Activated gamma-delta T cell treated with Interleukin-2 at 50 U/mL for 16 hours (primary cell): Measurements from ENCODE around the gene SELPLG.
A peak's percentile ranks its signal among the peaks of the same experiment; 100 is the strongest.

Source experiments
- DNase-seq: peaks from one replicate; pipeline ENCODE4 v3.0.0-alpha.2; 2020

SELPLG gene

DNA sequence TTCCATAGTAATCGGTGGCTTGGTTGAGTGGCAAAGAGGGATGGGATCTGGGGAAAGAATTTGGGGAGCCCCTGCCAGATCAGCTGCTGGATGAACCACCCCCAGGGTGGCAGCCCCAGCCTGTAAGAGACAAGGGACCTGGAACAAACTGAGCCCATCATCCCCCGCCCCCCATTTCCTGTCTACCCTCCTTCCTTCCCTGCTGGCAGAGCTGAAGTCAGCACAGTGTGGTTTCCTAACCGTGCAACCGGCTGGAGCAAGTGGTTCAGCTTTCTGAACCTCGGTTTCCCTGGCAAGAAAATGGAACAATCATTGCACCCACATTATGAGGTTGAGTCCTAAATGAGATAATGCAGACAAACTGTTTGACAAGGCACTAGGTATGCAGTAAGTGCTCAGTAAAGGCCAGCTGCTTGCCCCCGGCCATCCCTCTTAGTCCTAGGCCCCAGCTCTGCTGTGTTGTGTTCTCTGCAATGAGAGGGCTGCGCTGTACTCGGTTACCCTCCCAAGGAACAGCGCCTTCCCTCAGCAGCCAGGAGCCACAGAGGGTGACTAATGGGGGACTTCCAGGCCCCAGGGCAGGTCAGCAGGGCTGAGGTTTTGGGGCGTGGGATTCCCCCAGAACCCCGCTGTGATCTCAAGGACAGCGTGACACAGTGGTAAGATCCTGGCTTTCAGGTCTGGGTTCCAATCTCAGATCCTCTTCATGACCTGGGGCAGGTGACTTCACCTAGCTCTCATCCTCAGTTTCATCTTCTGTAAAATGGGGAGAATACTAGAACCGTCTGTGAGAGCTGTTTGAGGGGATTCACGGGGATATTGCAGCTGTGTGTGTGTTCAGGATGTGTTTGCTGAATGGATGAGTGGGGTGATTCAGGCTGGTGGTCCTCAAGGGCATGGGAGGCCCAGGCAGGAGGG lies 16.5 kb downstream of the SELPLG start:
- DNase-seq = peak; percentile 63

DNA sequence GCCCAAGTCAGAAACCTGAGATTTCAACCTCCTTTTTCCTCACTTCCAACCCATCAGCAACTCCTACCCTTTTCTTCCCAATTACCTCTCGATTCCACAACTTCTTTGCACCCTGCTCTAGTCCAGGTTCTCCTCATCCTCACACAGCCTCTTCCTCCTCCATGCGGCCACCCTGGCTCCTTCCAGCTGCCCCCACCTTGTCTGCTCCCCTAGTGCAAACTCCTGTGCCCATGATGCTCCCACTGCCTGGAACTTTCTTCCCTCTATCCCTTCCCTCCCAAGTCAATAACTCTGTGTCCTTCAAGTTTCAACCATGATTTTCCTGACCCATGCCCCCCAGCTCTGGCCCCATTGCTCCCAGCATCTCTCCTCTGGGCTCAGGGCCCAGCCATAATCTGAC lies 17.3 kb downstream of the SELPLG start:
- no peak for DNase-seq

- no peak for DNase-seq
Measured at GRCh38 chr12:108615918-108616317, 17.8 kb downstream of the SELPLG start.

DNA sequence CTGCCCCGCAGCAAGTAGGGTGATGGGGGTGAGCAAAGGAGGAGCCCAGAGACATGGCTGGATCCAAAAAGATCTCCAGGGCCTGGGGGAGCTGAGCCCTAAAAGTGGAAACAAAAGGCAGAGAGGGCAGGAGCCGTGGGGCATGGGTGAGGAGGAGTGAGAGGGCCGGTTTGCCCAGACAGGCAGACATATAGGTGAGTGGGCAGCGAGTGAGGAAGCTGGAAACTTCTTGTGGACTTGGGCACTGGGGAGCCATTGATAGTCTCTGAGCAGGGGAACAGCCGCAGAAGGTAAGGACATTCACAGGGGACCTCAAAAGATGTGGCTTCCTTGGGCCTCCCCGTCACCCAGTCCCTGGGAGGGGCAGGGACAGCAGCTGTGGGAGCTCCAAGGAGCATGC lies 19.1 kb downstream of the SELPLG start:
- no peak for DNase-seq

- DNase-seq = no peak
Measured at GRCh38 chr12:108614041-108614440, 19.7 kb downstream of the SELPLG start.

- DNase-seq = no peak
Measured at GRCh38 chr12:108613548-108613947, 20.1 kb downstream of the SELPLG start.

GRCh38 chr12:108612788-108613282 lies 20.9 kb downstream of the SELPLG start:
- DNase-seq = no peak

DNA sequence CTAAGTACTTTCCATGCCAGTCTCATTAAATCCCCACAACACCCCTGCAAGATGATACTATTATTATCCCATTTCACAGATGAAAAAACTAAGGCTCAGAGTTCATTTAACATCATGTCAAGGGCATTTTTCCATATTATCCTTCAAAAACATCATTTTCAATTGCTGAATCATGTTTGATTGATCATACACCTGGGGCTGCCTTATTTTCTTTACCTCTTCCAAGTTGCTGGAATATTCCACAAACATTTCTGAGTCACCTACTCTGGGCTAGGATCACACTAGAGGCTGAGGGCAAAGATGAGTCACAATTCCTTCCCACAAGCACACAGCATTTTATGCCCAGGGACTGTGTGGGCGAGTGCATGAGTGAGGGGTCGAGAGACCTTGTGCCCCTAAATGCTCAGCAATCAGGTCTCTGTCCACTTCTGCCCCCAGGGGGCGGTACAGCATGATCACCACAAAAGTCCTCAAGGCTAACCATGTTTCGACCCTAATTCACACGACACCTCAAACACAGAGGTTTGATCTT lies 21.7 kb downstream of the SELPLG start:
- DNase-seq = peak; percentile 56

- no peak for DNase-seq
Measured at GRCh38 chr12:108610856-108611605, 22.7 kb downstream of the SELPLG start.

DNA sequence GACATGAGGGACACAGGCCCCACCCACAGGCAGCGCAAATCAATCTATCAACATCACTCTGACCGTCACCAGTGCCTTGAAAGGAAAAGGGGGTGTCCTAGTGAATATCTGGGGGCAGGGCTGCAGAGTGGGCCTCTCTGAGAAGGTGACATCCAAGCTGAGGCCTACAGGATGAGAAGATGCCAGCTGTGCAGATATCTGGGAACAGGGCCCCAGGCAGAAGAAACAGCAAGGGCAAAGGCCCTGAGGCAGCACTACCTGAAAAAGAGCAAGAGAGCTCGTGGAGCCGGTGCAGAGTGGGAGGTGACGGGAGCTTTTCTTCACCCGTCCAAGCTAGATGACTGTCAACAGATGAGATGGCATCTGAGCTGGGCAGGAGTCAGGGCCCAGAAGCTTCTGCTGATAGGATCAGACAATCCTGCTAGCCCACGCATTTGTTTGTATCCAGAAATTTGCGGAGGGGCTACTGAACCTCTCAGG lies 23.3 kb downstream of the SELPLG start:
- DNase-seq = no peak

DNA sequence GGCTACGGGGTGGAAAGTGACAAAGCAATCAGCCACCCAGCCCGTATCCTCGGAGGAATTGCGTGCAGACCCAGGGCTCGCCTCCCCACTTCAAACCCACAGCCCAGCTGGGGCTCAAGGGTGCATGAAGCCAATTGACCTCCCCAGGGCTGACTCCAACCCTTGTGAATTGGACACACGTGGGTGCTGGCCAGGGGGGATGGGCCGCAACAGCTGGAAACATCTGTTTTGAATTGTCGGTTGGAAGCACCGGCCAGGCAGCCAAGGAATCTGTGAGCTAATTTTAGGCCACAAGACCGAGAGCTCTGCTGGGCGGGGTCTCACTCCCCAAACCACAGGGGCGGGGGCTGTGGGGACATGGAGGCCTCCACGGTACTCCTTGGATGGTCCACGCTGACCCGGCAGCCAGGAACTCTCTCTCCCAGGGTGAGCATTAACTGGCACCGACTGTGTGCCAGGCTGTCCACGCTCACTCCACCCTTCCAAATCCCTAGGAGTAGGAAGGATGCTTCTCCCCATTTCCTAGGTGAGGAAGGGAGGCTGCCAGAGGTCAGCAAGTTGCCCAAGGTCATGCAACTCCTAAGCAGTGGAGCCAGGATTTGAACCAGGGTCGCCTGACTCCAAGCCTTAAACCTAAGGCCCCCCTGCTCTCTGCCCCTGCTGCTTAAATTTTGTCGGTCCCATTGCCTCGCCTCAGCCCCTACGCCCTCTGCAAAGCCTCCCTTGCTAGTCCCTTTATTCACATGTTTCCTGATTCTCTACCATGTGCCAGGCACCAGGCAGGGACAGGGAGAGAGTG lies 24.0 kb downstream of the SELPLG start:
- no peak for DNase-seq

DNA sequence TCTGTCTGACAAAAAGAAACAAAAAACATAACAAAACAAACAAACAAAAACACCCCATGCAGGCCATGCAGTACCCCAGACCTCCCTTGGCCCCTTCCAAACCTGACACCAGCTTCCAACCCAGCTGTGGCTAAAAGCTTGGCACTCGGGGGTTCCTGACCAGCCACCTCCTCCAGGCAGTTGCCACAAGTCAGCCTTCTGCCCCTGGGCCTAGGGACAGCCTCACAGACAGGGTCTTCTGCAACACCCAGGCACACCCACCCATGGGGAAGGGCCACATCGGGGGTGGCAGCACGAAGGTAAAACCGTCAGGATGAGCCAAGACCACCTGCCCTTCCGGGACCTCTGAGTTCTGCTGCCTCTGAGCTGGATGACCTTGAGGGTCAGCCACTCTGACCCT lies 25.1 kb downstream of the SELPLG start:
- DNase-seq = no peak

DNA sequence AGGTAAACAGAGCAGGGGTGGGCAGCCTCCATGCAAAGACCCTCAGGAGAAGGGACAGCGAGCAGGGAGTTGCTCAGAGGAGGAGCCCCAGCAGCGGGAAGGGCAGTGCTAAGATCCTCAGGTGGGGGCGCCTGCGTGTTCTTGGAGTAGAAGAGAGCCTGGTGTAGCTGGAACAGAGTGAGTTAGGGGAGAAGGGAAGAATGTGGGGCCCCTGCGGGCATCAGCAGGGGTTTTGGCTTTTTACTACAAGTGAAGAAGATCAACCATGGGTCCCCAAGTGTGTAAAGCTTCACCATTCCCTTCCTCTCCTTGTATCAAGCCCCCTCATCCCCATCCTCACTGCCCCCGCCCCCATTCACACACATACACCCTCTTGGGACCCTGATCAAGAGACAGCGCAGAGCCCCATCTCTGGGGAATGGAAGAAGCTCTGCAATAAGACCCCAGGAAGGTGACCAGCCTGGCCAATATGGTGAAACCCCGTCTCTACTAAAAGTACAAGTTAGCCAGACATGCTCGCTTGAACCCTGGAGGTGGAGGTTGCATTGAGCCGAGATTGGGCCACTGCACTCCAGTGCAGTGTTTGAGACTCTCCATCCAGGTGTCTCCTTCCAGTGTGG lies 25.6 kb downstream of the SELPLG start:
- DNase-seq = no peak

GRCh38 chr12:108606492-108606891 lies 27.2 kb downstream of the SELPLG start:
- no peak for DNase-seq

DNA sequence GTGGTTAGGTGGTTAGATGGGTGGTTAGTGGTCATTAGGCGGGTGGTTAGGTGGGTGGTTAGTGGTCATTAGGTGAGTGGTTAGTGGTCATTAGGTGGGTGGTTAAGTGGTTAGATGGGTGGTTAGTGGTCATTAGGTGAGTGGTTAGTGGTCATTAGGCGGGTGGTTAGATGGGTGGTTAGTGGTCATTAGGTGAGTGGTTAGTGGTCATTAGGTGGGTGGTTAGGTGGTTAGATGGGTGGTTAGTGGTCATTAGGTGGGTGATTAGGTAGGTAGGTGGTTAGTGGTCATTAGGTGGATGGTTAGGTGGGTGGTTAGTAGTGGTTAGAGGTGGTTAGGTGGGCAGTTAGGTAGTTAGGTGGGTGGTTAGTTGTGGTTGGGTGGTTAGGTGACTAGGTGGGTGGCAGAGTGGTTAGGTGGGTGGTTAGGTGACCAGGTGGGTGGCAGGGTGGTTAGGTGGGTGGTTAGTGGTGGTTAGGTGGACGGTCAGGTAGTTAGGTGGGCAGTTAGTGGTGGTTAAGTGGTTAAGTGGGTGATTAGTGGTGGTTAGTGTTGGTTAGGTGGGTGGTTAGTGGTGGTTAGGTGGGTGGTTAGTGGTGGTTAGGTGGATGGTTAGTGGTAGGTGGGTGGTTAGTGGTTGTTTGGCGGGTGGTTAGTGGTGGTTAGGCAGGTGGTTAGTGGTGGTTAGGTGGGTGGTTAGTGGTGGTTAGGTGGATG lies 27.8 kb downstream of the SELPLG start:
- no peak for DNase-seq

GRCh38 chr12:108605000-108605689 lies 28.5 kb downstream of the SELPLG start:
- no peak for DNase-seq

- no peak for DNase-seq
Measured at GRCh38 chr12:108604208-108604941, 29.3 kb downstream of the SELPLG start.

GRCh38 chr12:108603743-108604142 lies 30.0 kb downstream of the SELPLG start:
- no peak for DNase-seq

DNA sequence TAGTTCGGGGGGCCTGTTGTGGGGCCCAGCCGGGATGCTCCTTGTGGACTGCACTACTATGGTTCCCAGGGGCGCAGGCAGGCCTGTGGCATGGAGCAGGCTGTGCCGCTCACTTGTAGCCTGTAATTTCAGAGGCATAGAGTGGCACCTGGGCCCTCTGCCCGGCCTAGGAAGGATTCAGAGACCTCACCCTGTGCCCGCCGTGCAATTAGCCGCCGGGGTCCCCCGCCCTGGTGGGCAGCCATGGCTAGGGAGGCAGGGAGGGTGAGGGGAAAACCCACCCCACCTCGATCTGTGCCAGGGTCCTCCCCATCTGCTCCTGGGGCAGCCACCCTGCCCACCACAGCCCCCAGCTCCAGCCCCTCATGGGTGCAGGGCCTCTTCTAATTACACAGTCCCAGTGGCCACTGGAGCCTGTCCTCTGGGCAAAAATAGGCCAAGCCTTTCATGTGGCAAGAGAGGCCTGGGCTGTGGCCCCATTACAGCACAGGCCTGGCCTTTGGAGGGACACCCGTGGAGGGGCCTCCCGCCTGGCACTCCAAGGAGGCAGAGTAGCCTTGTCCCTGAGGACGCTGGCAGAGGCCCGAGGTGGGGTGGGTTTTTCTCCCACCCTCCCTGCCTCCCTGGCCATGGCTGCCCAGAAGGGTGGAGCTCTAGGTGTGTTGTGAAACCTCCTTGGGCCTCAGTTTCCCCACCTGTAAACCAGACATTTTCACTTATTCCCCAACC lies 30.6 kb downstream of the SELPLG start:
- no peak for DNase-seq
